Adrenal gland (tissue), 12 donors: ENCODE results near the gene TANK. TPM values are rescaled to one million over a fixed set of nuclear protein-coding genes. Genes with fewer than 3 reads are reported as not detected.
"Not testable (repeated sequence)": the region's sequence is repeated elsewhere in the genome, so short reads cannot be mapped to it uniquely, and the experiment has no call there.

ENCODE experiments used
- DNase-seq, 7 donors: peaks; one replicate each; pipeline ENCODE4 v3.0.0-alpha.2; 2019 to 2020
- H3K27ac ChIP-seq, 5 donors: fragments of 200-600 bp; sonication (generic) in 4 of 5; 1 replicate in 3 of 5; 2 replicates in 2 of 5; pipeline versions ENCODE4 v1.5.1 to v1.8.0; 2016 to 2020; ENCODE audit warnings: mild to moderate bottlenecking in 1 of 5
- H3K27me3 ChIP-seq: fragments of 200-600 bp; 2 replicates; pipeline ENCODE4 v1.8.0; 2021
- H3K36me3 ChIP-seq, 2 donors: fragments of 200-600 bp; replicated peaks in 1 of 2; 1 replicate in 1 of 2; 2 replicates in 1 of 2; pipeline versions ENCODE4 v1.5.1 to v1.8.0; 2018 to 2022
- H3K4me1 ChIP-seq, 2 donors: fragments of 200-600 bp; replicated peaks in 1 of 2; 1 replicate in 1 of 2; 2 replicates in 1 of 2; pipeline versions ENCODE4 v1.5.1 to v1.8.0; 2018 to 2021
- H3K4me3 ChIP-seq, 4 donors: fragments of 200-600 bp; sonication (generic) in 3 of 4; one replicate each; pipeline ENCODE4 v1.5.1; 2016 to 2018
- H3K9me3 ChIP-seq, 3 donors: fragments of 200-600 bp; sonication (generic) in 1 of 3; replicated peaks in 1 of 3; 1 replicate in 2 of 3; 2 replicates in 1 of 3; pipeline versions ENCODE4 v1.5.1 to v1.8.0; 2016 to 2021
- POLR2A ChIP-seq, 2 donors: fragments of 450-650 bp; IDR thresholded peaks; one replicate each; pipeline ENCODE4 v1.6.1; 2017; ENCODE audit warnings: antibody characterized with exemption in 2 of 2, mild to moderate bottlenecking in 2 of 2, moderate library complexity in 1 of 2
- WGBS, 4 donors: extraction: QIAGEN DNeasy Blood & Tissue Kit in 2 of 4; methylation state at CpG; one replicate each; pipeline versions ENCODE4 v1.1.5 to v1.1.7; 2013 to 2017; 5-methylcytosine and 5-hydroxymethylcytosine counted together
- intact Hi-C, 2 donors: fragments of 100-400 bp; cut with DNase I; formaldehyde crosslinking; loops; one replicate each; pipeline versions ENCODE4 v1.14.1 to v1.15.0; 2022 to 2023
- polyA plus RNA-seq, 3 donors: library from polyadenylated mRNA; stranded (reverse); fragments of 200-250 nt in 2 of 3; fragments of 350-450 nt in 1 of 3; fragmentation: Illumina TruSeq in 1 of 3; extraction: RNeasy Lipid Tissue Mini Kit (QIAGEN cat#74804) in 1 of 3; gene quantifications; one replicate each; pipeline ENCODE4 v1.2.3, GENCODE V29; 2013 to 2014
- total RNA-seq, 9 donors: library from RNA; depleted of rRNA in 4 of 9; stranded (reverse); fragments of >200 nt in 4 of 9; fragments of 120-200 nt in 1 of 9; fragmentation: NEBNext Ultra II Directional in 1 of 9; extraction: Animal tissue kit (Norgen Biotek cat#: 25700) in 1 of 9; gene quantifications; one replicate each; pipeline versions ENCODE4 v1.1.0 to v1.2.4, GENCODE V29; 2013 to 2023
- TF ChIP-seq, protein P1 (sequence below), 6 experiments: fragments of 450-650 bp in 4 of 6; fragments of 200-600 bp in 2 of 6; sonication (generic) in 1 of 6; IDR thresholded peaks; 1 replicate in 5 of 6; 2 replicates in 1 of 6; pipeline versions ENCODE4 v1.5.1 to v1.8.0; 2016 to 2021; ENCODE audit warnings: antibody characterized with exemption in 6 of 6, mild to moderate bottlenecking in 2 of 6, moderate library complexity in 1 of 6
- donor health status: healthy with polysubstance abuse.
- donor health status: Bipolar disorder and iron deficiency.
- donor health status: DM: yes; HTN: yes; CAD: no.
- donor health status: DM: no; HTN: no; CAD: no.
- donor health status: DM: no; HTN: no; CAD: no.
- donor health status: DM: yes; HTN: yes; CAD: no.

TANK gene
- total and polyA plus RNA-seq, 12 donors, result 23.7 to 90.9 (median 55.0) TPM

DNA sequence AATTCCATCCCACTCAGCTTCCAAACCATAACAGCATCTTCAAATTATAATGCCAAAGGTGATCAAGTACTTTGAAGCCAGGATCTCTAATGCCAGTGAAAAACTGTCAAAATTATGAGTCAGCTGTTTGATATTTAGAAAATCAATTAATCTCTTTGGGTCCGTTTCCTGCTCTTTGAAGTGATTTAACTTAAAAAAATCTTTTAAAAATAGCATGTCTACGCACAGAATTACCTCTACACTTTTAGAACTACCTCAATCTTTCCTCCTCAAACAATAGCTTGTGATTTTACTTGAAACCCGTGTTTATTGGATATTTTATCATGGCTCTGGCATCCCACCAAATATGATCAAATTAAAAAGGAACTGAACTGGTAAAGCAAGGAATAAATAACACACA, 31.3 kb upstream of the TANK start:
- 28 to 39% (median 36%) methylated on average over 3 of the region's 3 CpGs for WGBS, 4 donors
- intact Hi-C loops, result no loop called here
- Histone ChIP-seq H3K36me3 (no peaks in the 10 kb centered on the region), H3K4me3 (no peak overlapping the region), H3K9me3 (no peaks in the 10 kb centered on the region), H3K27ac (no peak overlapping the region), H3K27me3 (no peaks in the 10 kb centered on the region), H3K4me1 (peaks cover 4 to 15% of the 10 kb centered on the region in 2 donors)
- DNase-seq, result no peak
- TF ChIP-seq, protein P1, sequence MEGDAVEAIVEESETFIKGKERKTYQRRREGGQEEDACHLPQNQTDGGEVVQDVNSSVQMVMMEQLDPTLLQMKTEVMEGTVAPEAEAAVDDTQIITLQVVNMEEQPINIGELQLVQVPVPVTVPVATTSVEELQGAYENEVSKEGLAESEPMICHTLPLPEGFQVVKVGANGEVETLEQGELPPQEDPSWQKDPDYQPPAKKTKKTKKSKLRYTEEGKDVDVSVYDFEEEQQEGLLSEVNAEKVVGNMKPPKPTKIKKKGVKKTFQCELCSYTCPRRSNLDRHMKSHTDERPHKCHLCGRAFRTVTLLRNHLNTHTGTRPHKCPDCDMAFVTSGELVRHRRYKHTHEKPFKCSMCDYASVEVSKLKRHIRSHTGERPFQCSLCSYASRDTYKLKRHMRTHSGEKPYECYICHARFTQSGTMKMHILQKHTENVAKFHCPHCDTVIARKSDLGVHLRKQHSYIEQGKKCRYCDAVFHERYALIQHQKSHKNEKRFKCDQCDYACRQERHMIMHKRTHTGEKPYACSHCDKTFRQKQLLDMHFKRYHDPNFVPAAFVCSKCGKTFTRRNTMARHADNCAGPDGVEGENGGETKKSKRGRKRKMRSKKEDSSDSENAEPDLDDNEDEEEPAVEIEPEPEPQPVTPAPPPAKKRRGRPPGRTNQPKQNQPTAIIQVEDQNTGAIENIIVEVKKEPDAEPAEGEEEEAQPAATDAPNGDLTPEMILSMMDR (IDR thresholded peaks at IDR 0.05), result no peak
- TF ChIP-seq POLR2A (IDR thresholded peaks at IDR 0.05), result no peak

DNA sequence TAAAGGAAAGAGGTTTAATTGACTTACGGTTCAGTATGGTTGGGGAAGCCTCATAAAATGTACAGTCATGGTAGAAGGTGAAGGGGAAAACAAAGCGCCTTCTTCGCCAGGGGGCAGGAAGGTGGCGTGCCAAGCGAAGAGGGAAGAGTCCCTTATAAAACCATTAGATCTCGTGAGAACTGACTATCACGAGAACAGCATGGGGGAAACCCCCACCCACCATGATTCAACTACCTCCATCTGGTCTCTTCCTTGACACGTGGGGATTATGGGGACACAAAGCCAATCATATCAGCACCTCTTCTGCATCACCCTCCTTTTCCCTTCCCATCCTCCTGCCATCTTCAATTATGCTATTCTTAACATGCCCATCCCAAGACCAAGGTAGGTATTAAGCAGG, 29.9 kb upstream of the TANK start:
- Histone ChIP-seq H3K27me3 (no peaks in the 10 kb centered on the region), H3K9me3 (no peaks in the 10 kb centered on the region), H3K36me3 (no peaks in the 10 kb centered on the region), H3K27ac (no peak overlapping the region), H3K4me3 (no peak overlapping the region), H3K4me1 (peaks cover 7 to 20% of the 10 kb centered on the region in 2 donors)
- intact Hi-C loops, result no loop called here
- no peak for TF ChIP-seq POLR2A (IDR thresholded peaks at IDR 0.05)
- TF ChIP-seq, protein P1 (IDR thresholded peaks at IDR 0.05), result no peak
- DNase-seq, result no peak
- 93 to 96% (median 95%) methylated on average over 8 of the region's 8 CpGs for WGBS, 4 donors

DNA sequence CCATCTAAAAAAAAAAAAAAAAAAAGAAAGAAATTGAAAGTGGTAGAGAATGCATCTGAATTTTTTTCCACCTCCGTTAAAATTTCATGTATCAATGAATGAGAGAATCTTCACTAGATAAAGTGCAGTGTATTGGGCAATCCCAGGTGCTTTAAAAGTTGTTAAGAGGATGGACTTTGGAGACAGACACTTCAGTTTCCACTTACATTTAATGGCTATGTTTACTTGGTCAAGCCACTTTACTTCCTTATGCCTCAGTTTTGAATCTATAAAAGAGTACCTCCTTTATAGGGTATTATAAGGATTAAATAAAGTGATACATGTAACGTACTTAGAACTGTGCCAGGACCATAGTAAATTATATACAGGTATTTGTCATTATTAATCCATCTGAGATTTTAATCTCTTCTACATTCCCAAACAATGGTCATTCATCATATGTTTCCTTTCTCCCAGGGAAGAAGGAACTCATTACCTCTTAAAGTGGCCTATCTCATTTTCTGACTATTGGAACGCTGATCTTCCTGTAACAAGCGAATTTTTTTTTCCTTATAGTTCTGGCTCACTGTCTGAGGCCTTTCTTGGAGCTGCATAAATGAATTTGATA, 29.1 kb upstream of the TANK start:
- Histone ChIP-seq H3K9me3 (no peaks in the 10 kb centered on the region), H3K27me3 (no peaks in the 10 kb centered on the region), H3K4me3 (no peak overlapping the region), H3K27ac (no peak overlapping the region), H3K36me3 (no peaks in the 10 kb centered on the region), H3K4me1 (peaks cover 9 to 28% of the 10 kb centered on the region in 2 donors)
- DNase-seq, result no peak
- TF ChIP-seq POLR2A (IDR thresholded peaks at IDR 0.05), result no peak
- TF ChIP-seq, protein P1 (IDR thresholded peaks at IDR 0.05), result no peak
- 82 to 87% (median 84%) methylated on average over 4 of the region's 4 CpGs for WGBS, 4 donors
- intact Hi-C loops, result no loop called here

DNA sequence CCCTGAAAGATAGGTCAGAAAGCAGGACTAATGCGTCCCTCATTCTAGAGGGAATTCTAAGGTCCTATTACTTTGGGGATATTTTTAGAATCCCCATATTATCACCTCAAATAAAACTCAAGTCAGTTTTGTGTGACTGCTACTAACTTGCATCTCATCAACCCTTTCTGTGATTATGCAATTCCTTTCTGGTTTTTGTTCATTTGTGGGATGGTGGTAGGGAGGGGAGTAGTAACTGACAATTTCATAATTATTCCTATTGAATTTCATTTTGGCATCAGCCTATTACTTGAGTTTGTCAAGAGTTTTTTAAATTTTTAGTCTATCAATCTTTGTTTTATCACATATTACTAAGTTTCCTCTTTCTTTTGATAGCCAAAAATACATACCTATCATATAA, 28.4 kb upstream of the TANK start:
- Histone ChIP-seq H3K27me3 (no peaks in the 10 kb centered on the region), H3K27ac (no peak overlapping the region), H3K36me3 (no peaks in the 10 kb centered on the region), H3K4me1 (peaks cover 9 to 28% of the 10 kb centered on the region in 2 donors), H3K9me3 (no peaks in the 10 kb centered on the region), H3K4me3 (no peak overlapping the region)
- 81 to 93% (median 86%) methylated on average over 1 of the region's 1 CpG for WGBS, 4 donors
- intact Hi-C loops, result no loop called here
- TF ChIP-seq, protein P1 (IDR thresholded peaks at IDR 0.05), result no peak
- no peak for TF ChIP-seq POLR2A (IDR thresholded peaks at IDR 0.05)
- no peak for DNase-seq

DNA sequence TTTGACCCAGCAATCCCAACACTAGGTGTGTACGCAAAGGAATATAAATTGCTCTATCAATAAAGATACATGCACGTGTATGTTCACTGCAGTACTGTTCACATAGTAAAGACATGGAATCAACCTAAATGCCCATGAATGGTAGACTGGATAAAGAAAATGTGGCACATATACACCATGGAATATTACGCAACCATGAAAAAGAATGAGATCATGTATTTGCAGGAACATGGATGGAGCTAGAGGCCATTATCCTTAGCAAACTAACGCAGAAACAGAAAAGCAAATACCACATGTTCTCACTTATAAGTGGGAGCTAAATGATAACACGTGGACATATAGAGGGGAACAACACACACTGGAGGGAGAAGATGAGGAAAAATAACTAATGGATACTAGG, 27.8 kb upstream of the TANK start:
- H3K4me3 ChIP-seq, H3K9me3 ChIP-seq, H3K36me3 ChIP-seq, H3K27ac ChIP-seq, H3K27me3 ChIP-seq, intact Hi-C loops, DNase-seq: not testable (repeated sequence)
- WGBS, 4 donors, result 88 to 98% (median 93%) methylated on average over 5 of the region's 5 CpGs
- H3K4me1 ChIP-seq, result peaks cover 9 to 28% of the 10 kb centered on the region in 2 donors
